RWPE2 (cell line): ENCODE measurements around the gene BRF1.

Experiments
- ATAC-seq: fragments of 200-7000 bp; cut with Tn5 transposase; 3 replicates; pipeline ENCODE4 v1.9.1; 2021; ENCODE audit warnings: low read depth
- DNase-seq: peaks from one replicate; pipeline ENCODE4 v3.0.0-alpha.2; 2020; ENCODE audit warnings: low spot score
- H3K27ac ChIP-seq: fragments of 450-650 bp; 2 replicates; pipeline ENCODE4 v1.5.1; 2017; ENCODE audit warnings: mild to moderate bottlenecking; ENCODE audit not compliant: poor library complexity, severe bottlenecking
- H3K27me3 ChIP-seq: fragments of 250-450 bp; sonication (Bioruptor Pico); 2 replicates; pipeline ENCODE4 v1.5.1; 2021; ENCODE audit warnings: mild to moderate bottlenecking, moderate library complexity; ENCODE audit not compliant: insufficient read depth, poor library complexity, severe bottlenecking
- H3K36me3 ChIP-seq: fragments of 250-450 bp; sonication (Bioruptor Pico); 2 replicates; pipeline ENCODE4 v1.5.1; 2020; ENCODE audit warnings: low read depth, mild to moderate bottlenecking, moderate library complexity
- H3K4me1 ChIP-seq: fragments of 250-450 bp; sonication (Bioruptor Pico); 2 replicates; pipeline ENCODE4 v1.5.1; 2021; ENCODE audit warnings: mild to moderate bottlenecking, moderate library complexity; ENCODE audit not compliant: insufficient read depth, poor library complexity, severe bottlenecking
- H3K4me3 ChIP-seq: fragments of 250-450 bp; sonication (Bioruptor Pico); 2 replicates; pipeline ENCODE4 v1.5.1; 2021; ENCODE audit warnings: mild to moderate bottlenecking, moderate library complexity; ENCODE audit not compliant: severe bottlenecking
- H3K9me3 ChIP-seq: fragments of 250-450 bp; sonication (Bioruptor Pico); 2 replicates; pipeline ENCODE4 v1.5.1; 2021; ENCODE audit warnings: mild to moderate bottlenecking, moderate library complexity; ENCODE audit not compliant: severe bottlenecking
- TF ChIP-seq, protein P1 (sequence below): fragments of 450-650 bp; IDR thresholded peaks from one replicate; pipeline ENCODE4 v1.5.1; 2017; ENCODE audit warnings: mild to moderate bottlenecking, moderate library complexity; ENCODE audit not compliant: poor library complexity, severe bottlenecking

The BRF1 gene

DNA sequence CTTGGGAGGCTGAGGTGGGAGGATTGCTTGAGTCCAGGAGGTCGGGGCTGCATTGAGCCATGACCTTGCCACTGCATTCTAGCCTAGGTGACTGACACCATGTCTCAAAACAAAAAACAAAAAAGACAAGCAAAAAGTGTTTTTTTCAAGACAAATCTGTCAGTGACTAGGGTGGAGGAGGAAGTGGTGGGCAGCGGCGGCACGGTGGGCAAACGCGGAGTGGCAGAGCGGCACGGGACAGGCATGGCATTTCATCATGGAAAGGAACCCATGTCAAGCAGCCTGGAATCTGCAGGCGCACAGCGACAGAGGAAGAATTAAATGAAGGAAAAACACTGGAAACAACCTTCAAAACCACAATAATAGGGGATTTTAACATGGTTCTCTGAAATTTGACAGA is 56.5 kb downstream of the BRF1 start:
- ATAC-seq (no peak), DNase-seq (no peak)
- Histone ChIP-seq H3K4me3 (no peak overlapping the region), H3K36me3 (peaks cover 39% of the 10 kb centered on the region), H3K27me3 (no peaks in the 10 kb centered on the region), H3K4me1 (peaks cover 6% of the 10 kb centered on the region), H3K9me3 (no peaks in the 10 kb centered on the region), H3K27ac (no peak overlapping the region)
- TF ChIP-seq, protein P1, sequence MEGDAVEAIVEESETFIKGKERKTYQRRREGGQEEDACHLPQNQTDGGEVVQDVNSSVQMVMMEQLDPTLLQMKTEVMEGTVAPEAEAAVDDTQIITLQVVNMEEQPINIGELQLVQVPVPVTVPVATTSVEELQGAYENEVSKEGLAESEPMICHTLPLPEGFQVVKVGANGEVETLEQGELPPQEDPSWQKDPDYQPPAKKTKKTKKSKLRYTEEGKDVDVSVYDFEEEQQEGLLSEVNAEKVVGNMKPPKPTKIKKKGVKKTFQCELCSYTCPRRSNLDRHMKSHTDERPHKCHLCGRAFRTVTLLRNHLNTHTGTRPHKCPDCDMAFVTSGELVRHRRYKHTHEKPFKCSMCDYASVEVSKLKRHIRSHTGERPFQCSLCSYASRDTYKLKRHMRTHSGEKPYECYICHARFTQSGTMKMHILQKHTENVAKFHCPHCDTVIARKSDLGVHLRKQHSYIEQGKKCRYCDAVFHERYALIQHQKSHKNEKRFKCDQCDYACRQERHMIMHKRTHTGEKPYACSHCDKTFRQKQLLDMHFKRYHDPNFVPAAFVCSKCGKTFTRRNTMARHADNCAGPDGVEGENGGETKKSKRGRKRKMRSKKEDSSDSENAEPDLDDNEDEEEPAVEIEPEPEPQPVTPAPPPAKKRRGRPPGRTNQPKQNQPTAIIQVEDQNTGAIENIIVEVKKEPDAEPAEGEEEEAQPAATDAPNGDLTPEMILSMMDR = no peak

DNA sequence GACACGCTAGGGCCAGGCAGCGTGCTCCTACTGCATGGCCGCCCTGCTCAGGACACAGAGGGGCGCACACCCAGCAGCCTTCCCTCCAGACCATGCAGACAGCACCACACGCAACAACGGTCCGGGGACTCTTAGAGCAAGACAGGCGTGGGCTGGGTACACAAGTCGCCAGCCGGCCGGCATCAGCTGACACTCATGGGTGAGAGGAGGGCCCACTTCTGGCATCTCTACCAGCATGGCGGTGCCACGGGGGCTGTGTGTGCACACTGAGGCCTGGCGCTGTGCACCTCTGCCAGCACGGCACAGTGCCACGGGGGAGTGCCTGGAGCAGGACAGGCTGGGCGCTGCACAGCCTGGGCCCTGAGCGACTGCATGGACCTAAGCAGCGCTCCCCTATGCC is 59.2 kb downstream of the BRF1 start:
- no peak for ATAC-seq
- TF ChIP-seq, protein P1 = no peak
- Histone ChIP-seq H3K4me1 (no peaks in the 10 kb centered on the region), H3K27me3 (no peaks in the 10 kb centered on the region), H3K4me3 (no peak overlapping the region), H3K36me3 (peaks cover 30% of the 10 kb centered on the region), H3K27ac (no peak overlapping the region), H3K9me3 (no peaks in the 10 kb centered on the region)
- DNase-seq = no peak

DNA sequence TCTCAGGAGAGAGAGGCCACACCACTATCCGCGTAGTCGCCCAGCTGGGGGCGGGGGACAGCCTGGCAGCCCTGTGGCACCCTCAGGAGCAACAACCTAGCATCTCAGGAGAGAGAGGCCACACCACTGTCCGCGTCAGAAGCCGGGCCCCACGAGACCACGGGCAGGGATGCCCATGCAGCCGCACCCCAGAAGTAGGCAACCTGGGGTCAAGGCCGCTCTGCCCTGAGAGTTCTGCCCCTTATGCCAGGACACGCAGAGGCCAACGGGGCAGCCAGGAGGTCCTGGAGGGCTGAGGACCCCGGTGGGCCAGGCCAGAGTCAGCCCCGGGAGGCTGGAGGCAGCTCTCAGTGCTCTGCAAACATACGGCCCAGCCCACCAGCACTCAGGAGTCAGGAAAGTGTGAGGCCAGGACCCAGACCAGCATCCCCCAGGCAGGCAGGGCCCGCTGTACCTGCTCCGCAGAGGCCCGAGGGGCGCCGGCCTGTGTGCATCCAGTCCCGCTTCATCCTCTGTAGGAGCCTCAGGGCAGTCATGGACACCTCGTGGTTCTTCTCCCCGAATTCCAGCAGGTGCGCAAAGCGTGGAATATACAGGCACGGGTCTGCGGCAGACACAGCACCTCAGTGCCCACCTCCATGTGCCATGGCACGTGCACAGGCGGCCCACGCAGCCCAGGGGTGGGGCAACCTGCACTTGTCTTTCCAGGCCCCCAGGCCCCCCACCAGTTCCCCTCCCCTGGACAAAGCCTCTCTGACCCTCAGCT is 59.8 kb downstream of the BRF1 start:
- no peaks in the 10 kb centered on the region for H3K27me3 ChIP-seq
- no peaks in the 10 kb centered on the region for H3K4me1 ChIP-seq
- TF ChIP-seq, protein P1 = no peak
- H3K27ac ChIP-seq = no peak overlapping the region
- ATAC-seq (no peak), DNase-seq (peak; percentile 73)
- no peak overlapping the region for H3K4me3 ChIP-seq
- H3K36me3 ChIP-seq = peaks cover 27% of the 10 kb centered on the region
- no peaks in the 10 kb centered on the region for H3K9me3 ChIP-seq

DNA sequence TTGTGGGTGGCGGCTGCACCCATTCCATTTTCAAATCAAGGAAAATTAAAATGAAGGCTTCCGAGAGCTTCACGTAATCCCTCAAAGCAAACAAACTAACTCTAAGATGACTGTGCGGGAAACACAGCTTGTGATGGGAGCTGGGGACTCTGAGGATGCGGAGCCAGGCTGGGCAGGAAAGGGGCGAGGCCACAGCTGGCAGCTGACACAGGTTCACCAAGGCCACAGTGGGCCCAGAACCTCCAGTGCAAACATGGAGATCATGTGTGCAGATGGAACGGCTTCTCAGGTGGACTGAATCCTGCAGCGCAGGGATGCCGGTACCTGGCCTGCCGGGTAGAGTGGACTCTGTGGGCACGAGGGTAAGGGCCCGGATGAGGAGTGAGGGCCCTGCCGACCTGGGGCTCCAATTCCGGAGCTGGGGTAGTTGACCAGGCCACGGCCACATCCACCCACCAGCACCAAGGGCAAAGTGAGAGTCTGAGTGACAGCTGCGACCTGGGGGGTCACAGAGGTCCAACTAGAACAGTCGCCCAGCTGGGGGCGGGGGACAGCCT is 71.6 kb downstream of the BRF1 start:
- no peaks in the 10 kb centered on the region for H3K9me3 ChIP-seq
- no peaks in the 10 kb centered on the region for H3K27me3 ChIP-seq
- H3K27ac ChIP-seq = no peak overlapping the region
- H3K4me1 ChIP-seq = no peaks in the 10 kb centered on the region
- ATAC-seq (no peak), DNase-seq (no peak)
- H3K36me3 ChIP-seq = peaks cover 15% of the 10 kb centered on the region; the same call in 1 of the 2 replicates
- H3K4me3 ChIP-seq = no peak overlapping the region
- TF ChIP-seq, protein P1 = no peak

DNA sequence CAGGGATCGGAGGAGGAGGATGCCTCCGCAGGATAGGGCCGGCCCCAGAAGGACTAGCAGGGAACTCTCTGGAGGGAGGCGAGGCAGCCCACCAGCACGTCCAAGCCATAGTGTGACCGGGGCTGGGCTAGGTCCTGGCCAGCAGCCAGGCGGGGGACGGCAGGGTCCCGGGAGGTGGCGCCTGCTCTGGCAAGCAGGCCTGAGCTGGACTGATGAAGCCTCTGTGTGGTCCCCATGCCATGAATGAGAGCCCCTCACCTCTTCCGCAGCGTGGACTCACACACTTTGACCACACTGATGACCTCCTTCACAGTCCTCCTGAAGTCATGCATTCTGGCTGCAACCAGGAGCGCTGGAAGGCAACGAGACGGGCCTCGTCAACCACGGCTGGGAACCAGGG is 72.2 kb downstream of the BRF1 start:
- TF ChIP-seq, protein P1 = no peak
- Histone ChIP-seq H3K9me3 (no peaks in the 10 kb centered on the region), H3K4me1 (no peaks in the 10 kb centered on the region), H3K27ac (no peak overlapping the region), H3K4me3 (no peak overlapping the region), H3K27me3 (no peaks in the 10 kb centered on the region), H3K36me3 (peaks cover 21% of the 10 kb centered on the region)
- ATAC-seq (no peak), DNase-seq (no peak)
